GM12872 (cell line): ENCODE data around the gene ANKS1B.
A peak's percentile ranks its signal among the peaks of the same experiment; 100 is the strongest.

Source experiments
- TF ChIP-seq, protein P1 (sequence below): IDR thresholded peaks from 3 replicates; pipeline ENCODE4 v1.5.1; 2011; ENCODE audit warnings: low read depth, mild to moderate bottlenecking, low read length, moderate library complexity; ENCODE audit not compliant: insufficient read depth

Gene ANKS1B

DNA sequence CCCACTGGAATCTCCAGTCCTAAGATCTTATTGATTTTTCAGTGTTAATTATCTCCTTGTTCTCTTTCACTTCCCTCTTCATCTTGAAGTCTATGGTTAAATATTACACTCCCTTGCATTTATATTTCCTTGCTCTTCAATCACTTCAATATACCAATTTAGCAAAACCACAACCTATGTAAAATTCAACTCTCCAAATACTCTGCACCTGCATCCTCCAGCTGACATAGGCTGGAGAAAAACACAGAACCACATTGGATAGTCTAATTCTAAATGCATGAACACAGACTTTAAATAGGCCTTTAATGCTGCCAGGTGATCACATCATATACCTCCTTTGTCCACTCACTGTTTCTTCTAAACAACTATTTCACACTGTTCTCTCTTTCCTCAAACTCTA lies 591.0 kb downstream of the ANKS1B start:
- TF ChIP-seq, protein P1, sequence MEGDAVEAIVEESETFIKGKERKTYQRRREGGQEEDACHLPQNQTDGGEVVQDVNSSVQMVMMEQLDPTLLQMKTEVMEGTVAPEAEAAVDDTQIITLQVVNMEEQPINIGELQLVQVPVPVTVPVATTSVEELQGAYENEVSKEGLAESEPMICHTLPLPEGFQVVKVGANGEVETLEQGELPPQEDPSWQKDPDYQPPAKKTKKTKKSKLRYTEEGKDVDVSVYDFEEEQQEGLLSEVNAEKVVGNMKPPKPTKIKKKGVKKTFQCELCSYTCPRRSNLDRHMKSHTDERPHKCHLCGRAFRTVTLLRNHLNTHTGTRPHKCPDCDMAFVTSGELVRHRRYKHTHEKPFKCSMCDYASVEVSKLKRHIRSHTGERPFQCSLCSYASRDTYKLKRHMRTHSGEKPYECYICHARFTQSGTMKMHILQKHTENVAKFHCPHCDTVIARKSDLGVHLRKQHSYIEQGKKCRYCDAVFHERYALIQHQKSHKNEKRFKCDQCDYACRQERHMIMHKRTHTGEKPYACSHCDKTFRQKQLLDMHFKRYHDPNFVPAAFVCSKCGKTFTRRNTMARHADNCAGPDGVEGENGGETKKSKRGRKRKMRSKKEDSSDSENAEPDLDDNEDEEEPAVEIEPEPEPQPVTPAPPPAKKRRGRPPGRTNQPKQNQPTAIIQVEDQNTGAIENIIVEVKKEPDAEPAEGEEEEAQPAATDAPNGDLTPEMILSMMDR: no peak

DNA sequence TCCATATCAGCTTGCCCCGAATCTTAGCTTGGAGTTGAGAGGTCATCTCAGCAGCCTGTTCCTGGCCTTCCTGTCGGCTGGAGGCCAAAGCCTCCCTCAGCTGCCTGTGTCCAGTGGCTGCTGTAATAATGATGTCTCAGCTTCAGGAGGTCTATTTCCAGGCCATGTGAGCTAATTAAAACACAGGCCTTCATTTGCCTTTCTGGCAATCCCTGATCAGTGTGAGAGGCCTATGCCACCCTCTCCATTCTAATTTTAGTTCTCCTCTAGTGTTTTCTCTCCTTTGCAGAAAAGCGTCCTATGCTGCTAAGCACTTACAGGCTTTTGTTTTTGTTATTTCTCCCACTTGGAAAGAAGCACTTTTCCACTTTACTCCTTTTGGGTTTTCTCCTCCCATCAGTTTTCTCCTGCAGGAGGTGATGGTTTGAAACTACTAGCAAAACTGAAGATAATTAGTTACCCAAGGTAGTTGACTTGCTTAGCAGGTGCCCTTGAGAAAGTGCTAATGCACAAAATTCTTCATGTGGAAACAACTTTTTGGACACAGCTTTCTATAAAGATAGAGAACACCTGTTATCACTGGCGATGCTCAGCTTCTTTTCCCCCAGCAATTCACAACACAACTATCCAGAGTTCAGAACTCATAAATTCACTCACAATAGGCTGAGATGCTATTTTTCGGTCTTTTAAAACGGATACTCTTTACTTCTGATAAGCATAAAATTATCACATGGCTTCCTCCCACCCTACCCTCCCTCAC lies 592.5 kb downstream of the ANKS1B start:
- TF ChIP-seq, protein P1: no peak

DNA sequence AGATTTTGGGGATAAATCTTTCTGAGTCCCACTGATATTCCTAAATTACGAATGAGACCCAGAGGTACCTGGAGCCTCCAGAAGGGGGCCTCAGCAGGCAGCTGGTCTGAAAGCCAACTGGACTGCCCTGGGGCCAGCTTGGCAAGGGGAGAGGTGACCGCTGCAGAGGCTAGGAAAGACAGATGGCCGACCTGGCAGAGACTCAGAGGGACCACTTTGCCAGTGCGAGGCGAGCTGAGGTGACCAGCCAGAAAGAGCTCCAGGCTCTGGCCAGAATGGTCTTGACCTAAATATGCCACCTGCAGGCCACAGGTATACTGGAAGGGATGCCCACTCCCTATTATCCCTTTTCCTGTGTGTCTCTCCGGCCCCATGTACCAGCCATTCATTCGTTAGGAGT lies 594.0 kb downstream of the ANKS1B start:
- TF ChIP-seq, protein P1: peak; percentile 65

DNA sequence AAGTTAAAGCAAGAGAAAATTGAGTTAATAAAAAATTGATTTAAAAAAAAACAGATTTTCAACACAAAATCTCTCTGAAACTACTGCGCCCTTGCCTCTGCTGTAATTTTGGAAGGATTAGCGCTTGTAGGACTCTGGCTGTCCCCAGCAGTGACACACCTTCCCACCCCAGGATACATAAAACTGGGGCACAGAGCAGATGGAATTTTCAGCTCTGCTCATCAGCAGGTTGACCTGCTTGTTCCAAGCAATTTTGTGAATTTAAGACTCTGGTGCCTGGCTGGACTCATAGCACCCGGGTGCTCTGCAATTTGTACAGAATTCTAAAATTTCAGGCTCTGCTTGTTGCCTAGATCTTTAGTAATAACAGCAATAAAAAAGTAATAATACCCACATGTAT lies 595.0 kb downstream of the ANKS1B start:
- TF ChIP-seq, protein P1: no peak

DNA sequence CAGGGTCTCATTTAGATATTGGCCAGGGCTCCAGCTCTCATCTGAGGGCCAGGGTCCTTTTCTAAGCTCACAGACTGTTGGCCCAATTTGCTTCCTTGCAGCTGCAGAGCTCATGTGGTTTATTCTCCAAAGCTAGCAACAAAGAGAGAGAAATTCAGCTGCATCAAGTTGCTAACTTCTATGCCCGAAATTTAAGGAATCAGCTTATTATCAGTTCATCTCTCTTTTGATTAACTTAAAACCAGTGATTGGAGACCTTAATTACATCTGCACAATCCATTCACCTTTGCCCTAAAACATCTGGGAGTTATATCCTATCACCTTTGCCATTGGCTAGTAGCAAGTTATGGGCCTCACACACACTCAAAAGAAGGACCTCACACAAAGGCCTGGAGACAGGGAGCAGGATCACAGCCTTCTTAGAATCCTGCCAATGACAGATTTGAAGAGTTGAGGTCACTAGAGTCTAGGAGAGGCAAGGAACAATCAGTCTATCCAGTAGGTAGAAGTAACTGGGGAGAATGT lies 596.0 kb downstream of the ANKS1B start:
- TF ChIP-seq, protein P1: no peak

DNA sequence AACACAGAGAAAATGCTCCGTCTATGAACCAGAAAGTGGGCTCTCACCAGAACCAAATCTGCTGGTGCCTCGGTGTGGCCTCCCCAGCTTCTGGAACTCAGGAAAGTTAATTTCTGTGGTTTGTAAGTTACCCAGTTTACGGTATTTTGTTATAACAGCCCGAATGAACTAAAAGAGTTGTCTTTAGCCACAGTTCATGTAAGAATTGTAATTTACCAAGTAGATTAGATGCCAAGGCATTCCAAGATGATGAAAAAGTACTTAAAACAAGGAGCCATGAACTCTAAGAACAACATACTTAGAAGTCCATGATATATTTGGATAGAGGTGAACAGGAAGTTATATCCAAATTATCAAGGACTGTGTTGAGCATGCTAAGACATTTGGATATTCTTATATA lies 597.1 kb downstream of the ANKS1B start:
- TF ChIP-seq, protein P1: no peak

DNA sequence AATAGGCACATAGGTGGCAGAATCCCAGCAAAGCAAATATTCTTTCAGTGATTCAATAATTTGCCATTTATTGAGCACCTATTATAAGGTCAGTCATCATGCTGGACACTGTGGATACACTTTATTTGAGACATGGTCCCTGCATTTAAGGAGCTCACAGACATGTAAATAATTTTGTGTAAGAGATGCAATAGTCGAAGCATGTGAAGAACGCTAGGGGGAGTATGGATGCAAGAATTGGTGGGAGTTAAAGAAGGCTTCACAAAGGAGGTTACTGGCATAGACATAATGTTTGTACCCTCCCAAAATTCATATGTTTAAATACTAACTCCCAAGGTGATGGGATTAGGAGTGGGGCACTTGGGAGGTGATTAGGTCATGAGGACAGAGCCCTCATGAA lies 597.8 kb downstream of the ANKS1B start:
- TF ChIP-seq, protein P1: peak; percentile 73
